ENCODE data around the gene PRDX5.
A peak's percentile ranks its signal among the peaks of the same experiment; 100 is the strongest.

The PRDX5 gene

DNA sequence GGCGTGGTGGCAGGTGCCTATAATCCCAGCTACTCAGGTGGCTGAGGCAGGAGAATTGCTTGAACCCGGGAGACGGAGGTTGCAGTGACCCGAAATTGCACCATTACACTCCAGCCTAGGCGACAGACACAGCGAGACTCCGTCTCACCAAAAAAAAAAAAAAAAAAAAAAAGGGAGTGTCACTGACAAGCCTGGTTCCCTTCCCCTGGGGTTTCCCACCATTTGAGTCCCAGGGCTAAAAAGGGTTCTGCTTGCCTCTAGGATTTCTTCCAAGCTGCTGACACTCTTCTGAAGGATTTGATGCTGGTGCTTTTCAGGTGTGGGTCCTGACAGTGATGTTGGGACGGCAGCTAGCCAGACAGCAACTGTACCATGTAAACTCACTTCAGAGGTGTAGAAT lies 20.8 kb downstream of the PRDX5 start:
- H3K27me3 ChIP-seq (ENCODE audit: control insufficient read depth in 5 of 5, insufficient read depth in 4 of 5, low read length in 5 of 5), result no peaks in the 10 kb centered on the region
- H3K4me3 ChIP-seq (ENCODE audit: low read depth in 1 of 5, low read length in 5 of 5), result no peak overlapping the region
- H3K4me1 ChIP-seq (ENCODE audit: control insufficient read depth in 5 of 5, insufficient read depth in 5 of 5, low read length in 5 of 5), result peaks cover 0 to 31% (median 22%) of the 10 kb centered on the region in 5 donors
- H3K27ac ChIP-seq (ENCODE audit: low read depth, low read length), result no peak overlapping the region
- no peak overlapping the region for H3K9ac ChIP-seq (ENCODE audit: low read length in 5 of 5)
- no peaks in the 10 kb centered on the region for H3K9me3 ChIP-seq (ENCODE audit: control insufficient read depth in 5 of 5, low read length in 5 of 5)
- H3K36me3 ChIP-seq (ENCODE audit: control insufficient read depth in 5 of 5, insufficient read depth in 5 of 5, low read length in 5 of 5), result no peaks in the 10 kb centered on the region

DNA sequence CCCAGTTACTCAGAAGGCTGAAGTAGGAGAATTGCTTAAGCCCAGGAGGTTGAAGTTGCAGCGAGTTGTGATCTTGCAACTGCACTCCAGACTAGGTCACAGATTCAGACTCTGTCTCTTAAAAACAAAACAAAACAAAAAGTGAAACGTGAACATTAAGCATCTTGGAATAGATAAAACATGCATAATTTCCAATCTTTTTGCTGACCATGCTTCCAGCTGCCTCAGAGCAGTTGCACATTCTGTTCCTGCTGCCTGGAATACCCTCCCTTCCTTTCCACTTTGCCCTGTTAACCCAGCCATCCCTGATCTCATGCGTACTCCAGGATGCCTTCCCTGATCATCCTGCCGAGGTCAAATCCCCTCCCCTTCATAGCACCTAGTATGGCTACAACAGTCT lies 21.4 kb downstream of the PRDX5 start:
- H3K27ac ChIP-seq (ENCODE audit: low read depth, low read length), result no peak overlapping the region

DNA sequence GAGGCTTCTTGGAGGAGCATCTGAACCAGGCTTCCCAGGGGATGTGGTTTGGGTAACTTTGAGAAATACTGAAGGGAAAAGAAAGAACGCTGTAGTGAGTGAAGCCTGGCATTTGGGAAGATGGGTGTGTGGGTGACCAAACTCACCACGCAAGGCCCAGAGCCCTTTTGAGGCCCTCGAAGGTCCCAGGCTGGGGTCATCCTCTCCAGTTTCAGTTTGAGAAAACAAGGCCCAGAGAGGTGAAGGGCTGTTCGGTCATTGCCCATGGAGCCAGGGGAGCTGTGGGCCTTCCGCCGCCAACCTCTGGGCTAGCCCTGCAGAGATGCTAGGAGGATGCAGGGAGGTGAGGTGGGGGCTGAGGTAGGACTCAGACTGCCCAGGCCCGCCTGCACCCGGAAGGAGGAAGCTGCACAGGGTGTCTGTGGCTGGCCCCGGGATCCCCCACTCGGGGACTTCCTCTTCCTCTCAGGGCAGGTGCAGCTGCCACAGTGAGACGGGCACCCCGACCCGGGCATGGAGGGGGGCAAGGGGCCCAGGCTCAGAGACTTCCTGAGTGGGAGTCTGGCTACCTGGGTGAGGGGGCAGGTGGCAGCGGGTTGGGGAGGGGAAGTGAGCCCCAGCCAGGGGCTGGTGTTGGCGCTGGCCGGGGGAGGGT lies 22.0 kb downstream of the PRDX5 start, which contains the start of gene CCDC88B:
CCDC88B (plus strand) TSS at position 451 of the 655 bp plus-strand sequence; CDS start at position 514, 63 bp downstream.
- H3K27ac ChIP-seq (ENCODE audit: low read depth, low read length), result no peak within 1 kb of the TSS
- no peaks in the 10 kb centered on the region for H3K9me3 ChIP-seq (ENCODE audit: control insufficient read depth in 5 of 5, low read length in 5 of 5)
- peak within 1 kb of the TSS in 2 of 5 donors; percentile 20 to 41 for H3K9ac ChIP-seq (ENCODE audit: low read length in 5 of 5)
- H3K36me3 ChIP-seq (ENCODE audit: control insufficient read depth in 5 of 5, insufficient read depth in 5 of 5, low read length in 5 of 5), result peaks cover 0 to under 1% (median 0%) of the 10 kb centered on the region in 5 donors
- H3K4me3 ChIP-seq (ENCODE audit: low read depth in 1 of 5, low read length in 5 of 5), result peak within 1 kb of the TSS in 2 of 5 donors; percentile 36 to 47
- H3K27me3 ChIP-seq (ENCODE audit: control insufficient read depth in 5 of 5, insufficient read depth in 4 of 5, low read length in 5 of 5), result no peaks in the 10 kb centered on the region
- peaks cover 0 to 31% (median 22%) of the 10 kb centered on the region in 5 donors for H3K4me1 ChIP-seq (ENCODE audit: control insufficient read depth in 5 of 5, insufficient read depth in 5 of 5, low read length in 5 of 5)

More for the DNA sequence above, 21.4 kb downstream of the PRDX5 start:
- no peaks in the 10 kb centered on the region for H3K9me3 ChIP-seq (ENCODE audit: control insufficient read depth in 5 of 5, low read length in 5 of 5)
- H3K9ac ChIP-seq (ENCODE audit: low read length in 5 of 5), result no peak overlapping the region
- no peaks in the 10 kb centered on the region for H3K36me3 ChIP-seq (ENCODE audit: control insufficient read depth in 5 of 5, insufficient read depth in 5 of 5, low read length in 5 of 5)
- H3K4me1 ChIP-seq (ENCODE audit: control insufficient read depth in 5 of 5, insufficient read depth in 5 of 5, low read length in 5 of 5), result peaks cover 0 to 31% (median 22%) of the 10 kb centered on the region in 5 donors
- H3K4me3 ChIP-seq (ENCODE audit: low read depth in 1 of 5, low read length in 5 of 5), result peak overlapping the region in 1 of 5 donors; percentile 47
- H3K27me3 ChIP-seq (ENCODE audit: control insufficient read depth in 5 of 5, insufficient read depth in 4 of 5, low read length in 5 of 5), result no peaks in the 10 kb centered on the region

DNA sequence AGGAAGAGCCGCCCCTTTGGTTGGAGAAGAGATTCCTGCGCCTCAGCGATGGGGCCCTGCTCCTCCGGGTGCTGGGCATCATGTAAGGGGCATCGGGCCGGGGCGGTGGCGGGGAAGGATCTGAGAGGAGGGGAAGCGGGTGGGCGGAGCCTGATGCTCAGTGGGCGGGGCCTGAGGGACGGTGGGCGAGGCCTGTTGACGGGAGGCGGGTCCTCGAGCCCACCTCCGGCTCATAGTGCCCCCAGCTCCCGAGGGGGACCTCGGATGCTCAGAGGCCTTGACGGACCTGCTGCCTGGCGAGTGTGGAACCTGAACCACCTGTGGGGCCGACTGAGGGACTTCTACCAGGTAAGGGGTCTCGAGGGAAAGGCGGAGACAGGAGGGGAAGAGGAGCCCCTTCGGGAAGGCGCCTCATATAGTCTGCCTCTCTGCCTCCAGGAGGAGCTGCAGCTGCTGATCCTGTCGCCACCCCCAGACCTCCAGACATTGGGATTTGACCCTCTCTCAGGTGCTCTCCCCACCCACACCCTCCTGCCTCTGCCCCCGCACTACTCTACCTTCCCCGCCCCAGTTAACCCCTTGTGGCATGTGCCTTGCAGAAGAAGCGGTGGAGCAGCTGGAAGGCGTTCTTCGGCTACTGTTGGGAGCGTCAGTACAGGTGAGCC lies 22.9 kb downstream of the PRDX5 start:
- Histone ChIP-seq H3K9me3 (ENCODE audit: control insufficient read depth in 5 of 5, low read length in 5 of 5) (no peaks in the 10 kb centered on the region), H3K4me1 (ENCODE audit: control insufficient read depth in 5 of 5, insufficient read depth in 5 of 5, low read length in 5 of 5) (peaks cover 0 to 31% (median 22%) of the 10 kb centered on the region in 5 donors), H3K36me3 (ENCODE audit: control insufficient read depth in 5 of 5, insufficient read depth in 5 of 5, low read length in 5 of 5) (peaks cover 0 to 4% (median 0%) of the 10 kb centered on the region in 5 donors), H3K9ac (ENCODE audit: low read length in 5 of 5) (peak overlapping the region in 1 of 5 donors; percentile 17), H3K27me3 (ENCODE audit: control insufficient read depth in 5 of 5, insufficient read depth in 4 of 5, low read length in 5 of 5) (no peaks in the 10 kb centered on the region), H3K4me3 (ENCODE audit: low read depth in 1 of 5, low read length in 5 of 5) (peak overlapping the region in 2 of 5 donors; percentile 36 to 47), H3K27ac (ENCODE audit: low read depth, low read length) (no peak overlapping the region)

GRCh38 chr11:64341429-64341828 lies 23.5 kb downstream of the PRDX5 start:
- Histone ChIP-seq H3K4me1 (ENCODE audit: control insufficient read depth in 5 of 5, insufficient read depth in 5 of 5, low read length in 5 of 5) (peaks cover 0 to 31% (median 22%) of the 10 kb centered on the region in 5 donors), H3K9me3 (ENCODE audit: control insufficient read depth in 5 of 5, low read length in 5 of 5) (no peaks in the 10 kb centered on the region), H3K9ac (ENCODE audit: low read length in 5 of 5) (no peak overlapping the region), H3K4me3 (ENCODE audit: low read depth in 1 of 5, low read length in 5 of 5) (no peak overlapping the region), H3K27me3 (ENCODE audit: control insufficient read depth in 5 of 5, insufficient read depth in 4 of 5, low read length in 5 of 5) (no peaks in the 10 kb centered on the region), H3K36me3 (ENCODE audit: control insufficient read depth in 5 of 5, insufficient read depth in 5 of 5, low read length in 5 of 5) (peaks cover 0 to 4% (median 0%) of the 10 kb centered on the region in 5 donors), H3K27ac (ENCODE audit: low read depth, low read length) (no peak overlapping the region)

- Histone ChIP-seq H3K4me1 (ENCODE audit: control insufficient read depth in 5 of 5, insufficient read depth in 5 of 5, low read length in 5 of 5) (peaks cover 0 to 31% (median 22%) of the 10 kb centered on the region in 5 donors), H3K9ac (ENCODE audit: low read length in 5 of 5) (peak overlapping the region; percentile 16 to 80 (median 66)), H3K9me3 (ENCODE audit: control insufficient read depth in 5 of 5, low read length in 5 of 5) (no peaks in the 10 kb centered on the region), H3K27ac (ENCODE audit: low read depth, low read length) (no peak overlapping the region), H3K4me3 (ENCODE audit: low read depth in 1 of 5, low read length in 5 of 5) (peak overlapping the region in 4 of 5 donors; percentile 39 to 61 (median 44)), H3K36me3 (ENCODE audit: control insufficient read depth in 5 of 5, insufficient read depth in 5 of 5, low read length in 5 of 5) (peaks cover 0 to 4% (median 0%) of the 10 kb centered on the region in 5 donors), H3K27me3 (ENCODE audit: control insufficient read depth in 5 of 5, insufficient read depth in 4 of 5, low read length in 5 of 5) (no peaks in the 10 kb centered on the region)
Measured at GRCh38 chr11:64341851-64342791, 24.2 kb downstream of the PRDX5 start.

- Histone ChIP-seq H3K4me3 (ENCODE audit: low read depth in 1 of 5, low read length in 5 of 5) (no peak overlapping the region), H3K36me3 (ENCODE audit: control insufficient read depth in 5 of 5, insufficient read depth in 5 of 5, low read length in 5 of 5) (peaks cover 0 to 4% (median 0%) of the 10 kb centered on the region in 5 donors), H3K9ac (ENCODE audit: low read length in 5 of 5) (no peak overlapping the region), H3K9me3 (ENCODE audit: control insufficient read depth in 5 of 5, low read length in 5 of 5) (no peaks in the 10 kb centered on the region), H3K4me1 (ENCODE audit: control insufficient read depth in 5 of 5, insufficient read depth in 5 of 5, low read length in 5 of 5) (peaks cover 0 to 31% (median 23%) of the 10 kb centered on the region in 5 donors), H3K27ac (ENCODE audit: low read depth, low read length) (no peak overlapping the region), H3K27me3 (ENCODE audit: control insufficient read depth in 5 of 5, insufficient read depth in 4 of 5, low read length in 5 of 5) (no peaks in the 10 kb centered on the region)
Measured at GRCh38 chr11:64342869-64343745, 25.2 kb downstream of the PRDX5 start.

- peaks cover 0 to 4% (median 0%) of the 10 kb centered on the region in 5 donors for H3K36me3 ChIP-seq (ENCODE audit: control insufficient read depth in 5 of 5, insufficient read depth in 5 of 5, low read length in 5 of 5)
- no peak overlapping the region for H3K27ac ChIP-seq (ENCODE audit: low read depth, low read length)
- H3K9me3 ChIP-seq (ENCODE audit: control insufficient read depth in 5 of 5, low read length in 5 of 5), result no peaks in the 10 kb centered on the region
- H3K4me1 ChIP-seq (ENCODE audit: control insufficient read depth in 5 of 5, insufficient read depth in 5 of 5, low read length in 5 of 5), result peaks cover 0 to 35% (median 23%) of the 10 kb centered on the region in 5 donors
- H3K4me3 ChIP-seq (ENCODE audit: low read depth in 1 of 5, low read length in 5 of 5), result no peak overlapping the region
- no peak overlapping the region for H3K9ac ChIP-seq (ENCODE audit: low read length in 5 of 5)
- H3K27me3 ChIP-seq (ENCODE audit: control insufficient read depth in 5 of 5, insufficient read depth in 4 of 5, low read length in 5 of 5), result no peaks in the 10 kb centered on the region
Measured at GRCh38 chr11:64343767-64344559, 26.0 kb downstream of the PRDX5 start.
